CD14-positive monocyte (primary cell): Measurements from ENCODE around the gene AEBP2. TPM values are rescaled to one million over a fixed set of nuclear protein-coding genes. Genes with fewer than 3 reads are reported as not detected.

Experiments used
- DNase-seq, 3 donors: peaks; one replicate each; pipeline ENCODE4 v3.0.0-alpha.2; 2011 to 2022
- H2AFZ ChIP-seq: 2 replicates; pipeline ENCODE4 v1.6.0; 2012; ENCODE audit warnings: mild to moderate bottlenecking, low read depth, low read length, inconsistent platforms; ENCODE audit not compliant: insufficient read depth, poor library complexity, severe bottlenecking
- H3K27ac ChIP-seq, 2 donors: 1 replicate in 1 of 2; 2 replicates in 1 of 2; pipeline ENCODE4 v1.5.1; 2012 to 2013; ENCODE audit warnings: low read length in 2 of 2, control low read depth in 1 of 2, inconsistent platforms in 1 of 2, low read depth in 1 of 2, mild to moderate bottlenecking in 1 of 2
- H3K27me3 ChIP-seq, 2 donors: one replicate each; pipeline versions ENCODE4 v1.6.0 to v1.6.1; 2011 to 2013; ENCODE audit warnings: low read length in 2 of 2; ENCODE audit not compliant: control insufficient read depth in 2 of 2, insufficient read depth in 2 of 2
- H3K36me3 ChIP-seq, 2 donors: replicated peaks in 1 of 2; 1 replicate in 1 of 2; 2 replicates in 1 of 2; pipeline versions ENCODE4 v1.5.1 to v1.6.1; 2012 to 2013; ENCODE audit warnings: low read length in 2 of 2, control low read depth in 1 of 2, inconsistent platforms in 1 of 2, mild to moderate bottlenecking in 1 of 2; ENCODE audit not compliant: insufficient read depth in 2 of 2, control insufficient read depth in 1 of 2
- H3K4me1 ChIP-seq, 2 donors: 1 replicate in 1 of 2; 2 replicates in 1 of 2; pipeline versions ENCODE4 v1.5.1 to v1.6.1; 2012 to 2013; ENCODE audit warnings: low read length in 2 of 2, control low read depth in 1 of 2, inconsistent platforms in 1 of 2, mild to moderate bottlenecking in 1 of 2, moderate library complexity in 1 of 2; ENCODE audit not compliant: insufficient read depth in 2 of 2, control insufficient read depth in 1 of 2
- H3K4me2 ChIP-seq: replicated peaks from 2 replicates; pipeline ENCODE3; 2012; ENCODE audit warnings: low read length, moderate library complexity, mild to moderate bottlenecking; ENCODE audit not compliant: poor library complexity, severe bottlenecking; ENCODE audit errors: extremely low read depth
- H3K4me3 ChIP-seq, 3 experiments: fragments of 200-600 bp in 1 of 3; sonication (generic) in 1 of 3; replicated peaks in 1 of 3; 1 replicate in 2 of 3; 2 replicates in 1 of 3; pipeline ENCODE4 v1.5.1; 2011 to 2013; ENCODE audit warnings: low read length in 3 of 3, mild to moderate bottlenecking in 3 of 3, control low read depth in 2 of 3, low read depth in 2 of 3, inconsistent platforms in 1 of 3, moderate library complexity in 1 of 3
- H3K79me2 ChIP-seq: 2 replicates; pipeline ENCODE4 v1.6.0; 2012; ENCODE audit warnings: mild to moderate bottlenecking, control low read depth, inconsistent platforms, low read length, moderate library complexity; ENCODE audit not compliant: insufficient read depth
- H3K9ac ChIP-seq: 2 replicates; pipeline ENCODE4 v1.6.0; 2017; ENCODE audit warnings: low read length, mild to moderate bottlenecking; ENCODE audit not compliant: insufficient read depth, poor library complexity, severe bottlenecking
- H3K9me3 ChIP-seq, 2 donors: replicated peaks in 1 of 2; 1 replicate in 1 of 2; 2 replicates in 1 of 2; pipeline versions ENCODE4 v1.5.1 to v1.6.1; 2012 to 2013; ENCODE audit warnings: low read length in 2 of 2, control low read depth in 1 of 2; ENCODE audit not compliant: control insufficient read depth in 1 of 2, insufficient read depth in 1 of 2
- H4K20me1 ChIP-seq: 2 replicates; pipeline ENCODE4 v1.6.0; 2012; ENCODE audit warnings: mild to moderate bottlenecking, low read length, control low read depth, moderate library complexity; ENCODE audit not compliant: insufficient read depth
- H3K27ac Mint-ChIP-seq, 7 donors: one replicate each; pipeline ENCODE4 v1.8.0; 2020; ENCODE audit warnings: mild to moderate bottlenecking in 7 of 7, mixed read lengths in 7 of 7, moderate library complexity in 6 of 7, inconsistent platforms in 2 of 7
- H3K27me3 Mint-ChIP-seq, 3 donors: one replicate each; pipeline ENCODE4 v1.8.0; 2021 to 2022; ENCODE audit warnings: low read depth in 3 of 3, mild to moderate bottlenecking in 3 of 3, mixed read lengths in 3 of 3, moderate library complexity in 3 of 3, inconsistent platforms in 1 of 3
- H3K36me3 Mint-ChIP-seq, 2 donors: one replicate each; pipeline ENCODE4 v1.8.0; 2020; ENCODE audit warnings: mixed read lengths in 2 of 2, inconsistent platforms in 1 of 2, mild to moderate bottlenecking in 1 of 2
- H3K4me1 Mint-ChIP-seq: one replicate; pipeline ENCODE4 v1.8.0; 2020; ENCODE audit warnings: mild to moderate bottlenecking, mixed read lengths
- H3K4me3 Mint-ChIP-seq, 2 donors: one replicate each; pipeline ENCODE4 v1.8.0; 2020; ENCODE audit warnings: mild to moderate bottlenecking in 2 of 2, mixed read lengths in 2 of 2, moderate library complexity in 1 of 2
- H3K9me3 Mint-ChIP-seq, 7 donors: one replicate each; pipeline ENCODE4 v1.8.0; 2020 to 2022; ENCODE audit warnings: mixed read lengths in 7 of 7, mild to moderate bottlenecking in 6 of 7, moderate library complexity in 6 of 7, inconsistent platforms in 2 of 7
- CTCF ChIP-seq: fragments of 200-600 bp; IDR thresholded peaks from one replicate; pipeline ENCODE4 v1.8.0; 2022; ENCODE audit warnings: antibody characterized with exemption, mild to moderate bottlenecking
- WGBS: methylation state at CpG from one replicate; pipeline ENCODE4 v1.1.5; 2013; ENCODE audit warnings: missing lambda C conversion rate; ENCODE audit not compliant: insufficient coverage; 5-methylcytosine and 5-hydroxymethylcytosine counted together
- intact Hi-C, 2 donors: fragments of 100-400 bp; cut with micrococcal nuclease; formaldehyde crosslinking; loops; one replicate each; pipeline versions ENCODE4 v1.15.0 to v1.15.1; 2023
- polyA plus RNA-seq, 3 donors: library from polyadenylated mRNA; depleted of rRNA in 1 of 3; unstranded in 2 of 3; stranded (reverse) in 1 of 3; fragments of 300-500 nt in 2 of 3; fragments of >200 nt in 1 of 3; fragmentation: Illumina TruSeq in 2 of 3; gene quantifications; 1 replicate in 2 of 3; 2 replicates in 1 of 3; pipeline ENCODE4 v1.2.3, GENCODE V29; 2012 to 2021

Gene AEBP2
- polyA plus RNA-seq, 3 donors: 3.0 to 8.0 (median 4.4) TPM

GRCh38 chr12:19539071-19539470, 99.8 kb downstream of the AEBP2 start:
- no peaks in the 10 kb centered on the region for H3K4me1 ChIP-seq
- H3K36me3 Mint-ChIP-seq: peaks cover 0 to 5% of the 10 kb centered on the region in 2 donors
- intact Hi-C loops: no loop called here
- peaks cover 3 to 20% (median 8%) of the 10 kb centered on the region in 7 donors for H3K9me3 Mint-ChIP-seq
- H3K9me3 ChIP-seq: peaks cover 0 to 5% of the 10 kb centered on the region in 2 donors
- no peak overlapping the region for H3K4me3 Mint-ChIP-seq
- no peak overlapping the region for H2AFZ ChIP-seq
- no peak overlapping the region for H3K4me2 ChIP-seq
- no peak overlapping the region for H3K4me3 ChIP-seq
- no peak for DNase-seq
- no peak overlapping the region for H3K27ac ChIP-seq
- no peaks in the 10 kb centered on the region for H3K27me3 ChIP-seq
- peaks cover 0 to 2% (median 0%) of the 10 kb centered on the region in 3 donors for H3K27me3 Mint-ChIP-seq
- no peaks in the 10 kb centered on the region for H3K36me3 ChIP-seq
- no peak for TF ChIP-seq CTCF
- no peak overlapping the region for H3K9ac ChIP-seq
- no peaks in the 10 kb centered on the region for H3K4me1 Mint-ChIP-seq
- H3K27ac Mint-ChIP-seq: no peak overlapping the region
- no peaks in the 10 kb centered on the region for H3K79me2 ChIP-seq
- H4K20me1 ChIP-seq: no peaks in the 10 kb centered on the region

GRCh38 chr12:19539836-19540235, 100.5 kb downstream of the AEBP2 start:
- no peaks in the 10 kb centered on the region for H3K79me2 ChIP-seq
- H3K4me3 ChIP-seq: no peak overlapping the region
- H3K27me3 ChIP-seq: no peaks in the 10 kb centered on the region
- intact Hi-C loops: no loop called here
- no peak overlapping the region for H3K27ac Mint-ChIP-seq
- H3K4me1 ChIP-seq: no peaks in the 10 kb centered on the region
- no peaks in the 10 kb centered on the region for H3K4me1 Mint-ChIP-seq
- H3K9me3 ChIP-seq: peaks cover 0 to 5% of the 10 kb centered on the region in 2 donors
- no peak overlapping the region for H2AFZ ChIP-seq
- no peak overlapping the region for H3K4me3 Mint-ChIP-seq
- no peak overlapping the region for H3K9ac ChIP-seq
- TF ChIP-seq CTCF: no peak
- WGBS: 100% methylated on average over 1 of the region's 1 CpG
- H3K36me3 Mint-ChIP-seq: peaks cover 0 to 5% of the 10 kb centered on the region in 2 donors
- H3K27me3 Mint-ChIP-seq: peaks cover 0 to 3% (median 0%) of the 10 kb centered on the region in 3 donors
- no peak overlapping the region for H3K27ac ChIP-seq
- H3K4me2 ChIP-seq: no peak overlapping the region
- no peaks in the 10 kb centered on the region for H4K20me1 ChIP-seq
- no peaks in the 10 kb centered on the region for H3K36me3 ChIP-seq
- no peak for DNase-seq
- peaks cover 3 to 20% (median 8%) of the 10 kb centered on the region in 7 donors for H3K9me3 Mint-ChIP-seq
